T-helper 2 cell treated with Interferon-gamma antibody and Interleukin-4, amounts not matched to agents 100 ng/mL and 5 ng/mL, for 36 hours (primary cell): Measurements from ENCODE around the gene KCNJ10. TPM values are rescaled to one million over a fixed set of nuclear protein-coding genes. Genes with fewer than 3 reads are reported as not detected.
"Not testable (repeated sequence)": the region's sequence is repeated elsewhere in the genome, so short reads cannot be mapped to it uniquely, and the experiment has no call there.

Experiments
- intact Hi-C: fragments of 100-400 bp; cut with micrococcal nuclease; formaldehyde crosslinking; loops from one replicate; pipeline ENCODE4 v1.15.1; 2023
- total RNA-seq: library from RNA; stranded (reverse); gene quantifications from 2 replicates; pipeline ENCODE4 v1.2.3, GENCODE V29; 2022

Gene KCNJ10
- total RNA-seq, 1 donor from 2014 or later: not detected

DNA sequence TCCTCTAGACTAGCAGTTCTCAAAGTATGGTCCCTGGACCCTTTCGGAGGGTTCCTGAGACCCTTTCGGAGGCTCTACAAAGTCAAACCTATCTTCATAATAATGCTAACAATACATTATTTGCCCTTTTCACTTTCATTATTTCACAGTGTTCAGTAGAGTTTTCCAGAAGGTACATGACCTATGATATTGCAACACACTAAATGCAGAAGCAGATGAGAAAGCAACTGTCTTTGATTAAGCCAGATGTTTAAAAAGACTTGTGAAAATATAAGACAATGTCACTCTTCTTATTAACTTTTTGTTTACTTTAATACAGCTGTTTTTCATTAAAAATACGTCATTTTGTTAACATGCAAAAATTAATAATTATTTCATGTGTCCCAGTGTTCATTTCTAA, 5.8 kb downstream of the KCNJ10 start:
- intact Hi-C loops: no loop called here

GRCh38 chr1:160063176-160063575, 6.8 kb downstream of the KCNJ10 start:
- intact Hi-C loops: no loop called here

DNA sequence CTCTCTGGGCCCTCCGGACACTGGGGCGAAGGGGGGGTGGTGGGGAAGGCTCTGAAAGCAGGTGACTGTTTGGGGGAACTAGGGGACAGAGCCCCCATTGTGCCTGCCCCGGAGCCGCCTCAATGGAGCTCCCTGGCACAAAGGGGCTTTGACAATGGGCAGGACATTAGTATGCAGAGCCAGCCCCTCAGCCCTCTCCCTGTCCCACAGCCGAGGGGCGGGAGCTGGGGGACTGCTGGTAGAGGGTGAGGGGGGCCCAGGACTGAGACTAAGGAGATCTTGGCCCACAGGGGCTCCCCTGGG, 7.8 kb downstream of the KCNJ10 start:
- intact Hi-C loops: no loop called here

- intact Hi-C loops: no loop called here
Observed at GRCh38 chr1:160061369-160062229, 8.4 kb downstream of the KCNJ10 start.

DNA sequence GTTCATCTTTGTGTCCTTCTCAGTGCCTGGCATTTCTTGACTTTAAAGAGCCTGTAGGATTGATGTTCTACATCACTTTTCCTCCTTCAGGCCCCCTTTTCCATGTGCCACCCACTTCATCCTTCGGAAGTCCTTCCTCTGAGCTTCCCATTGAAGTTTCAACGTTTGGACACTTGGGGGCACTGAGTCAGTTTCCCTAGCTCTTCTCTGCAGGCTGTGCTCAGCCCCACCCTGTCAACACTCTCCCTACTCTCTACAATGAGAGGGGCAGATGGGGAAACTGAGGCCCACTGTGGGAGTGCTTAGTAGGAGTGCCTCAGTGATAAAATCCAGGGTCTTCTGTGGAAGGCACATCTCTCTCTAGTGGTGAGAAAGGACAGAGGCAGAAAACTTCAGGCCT, 11.9 kb downstream of the KCNJ10 start:
- intact Hi-C loops: no loop called here

DNA sequence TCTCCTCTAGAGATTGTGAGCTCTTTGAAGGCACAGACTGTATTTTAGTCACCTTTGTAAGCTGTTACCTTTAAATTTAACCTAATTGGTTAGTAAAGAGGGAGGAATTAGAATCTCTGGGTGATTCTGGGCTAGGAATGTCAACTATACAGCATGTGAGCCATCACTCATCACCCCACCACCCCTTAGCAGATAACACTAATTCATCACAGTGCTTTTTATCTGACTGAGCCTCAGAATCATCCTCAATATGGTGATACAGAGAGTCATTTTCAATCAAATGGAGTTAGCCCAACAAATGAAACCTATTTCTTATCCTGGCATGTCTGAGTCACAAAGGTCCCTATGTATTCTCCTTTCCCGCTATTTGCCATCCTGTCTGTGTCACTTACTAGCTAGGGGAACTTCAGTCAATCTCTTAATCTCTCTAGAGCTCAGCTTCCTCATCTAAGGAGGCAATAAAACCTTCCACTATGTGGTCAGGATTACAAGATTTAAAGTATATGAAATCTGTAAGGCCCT, 13.3 kb downstream of the KCNJ10 start:
- intact Hi-C loops: no loop called here

DNA sequence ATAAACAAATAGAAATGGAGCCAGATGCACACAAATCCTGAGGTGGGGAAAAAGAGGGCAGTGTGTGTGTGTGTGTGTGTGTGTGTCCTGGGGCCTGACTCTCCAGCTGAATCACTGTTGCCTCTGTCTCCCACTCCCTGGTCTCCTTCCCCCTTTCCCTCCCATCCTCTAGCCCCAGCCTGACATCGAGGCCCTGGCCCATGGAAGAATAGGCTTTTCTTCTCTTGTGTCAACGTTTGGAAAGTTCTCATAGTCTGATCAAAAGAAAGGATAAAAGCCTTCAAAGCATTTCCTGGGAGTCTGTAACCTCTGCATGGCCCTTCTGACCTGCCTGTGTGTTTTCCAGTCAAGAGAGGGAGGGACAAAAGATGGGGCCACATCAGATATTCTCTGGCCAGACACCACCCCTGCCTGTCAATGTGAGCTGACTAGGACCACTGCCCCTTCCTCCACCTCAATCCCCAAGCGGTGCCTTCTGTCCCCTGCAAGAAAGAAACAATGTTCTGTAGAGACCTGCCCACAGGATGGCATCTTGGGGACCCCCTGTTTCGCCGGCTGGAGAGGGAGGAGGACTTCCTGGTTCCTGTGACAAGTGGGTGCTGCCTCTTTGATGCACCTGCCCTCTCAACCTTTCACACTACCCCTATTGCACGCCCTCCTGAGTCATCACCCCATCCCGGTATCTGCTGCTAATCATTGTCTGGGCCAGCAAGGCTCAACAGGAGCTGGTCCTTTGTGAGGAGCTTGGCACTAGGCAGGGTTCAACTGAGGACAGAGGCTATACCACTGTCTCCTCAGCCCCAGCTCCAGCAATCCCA, 16.2 kb downstream of the KCNJ10 start:
- intact Hi-C loops: no loop called here

- intact Hi-C loops: no loop called here
Observed at GRCh38 chr1:160052936-160053335, 17.0 kb downstream of the KCNJ10 start.

GRCh38 chr1:160050619-160051018, 19.3 kb downstream of the KCNJ10 start:
- intact Hi-C loops: no loop called here

DNA sequence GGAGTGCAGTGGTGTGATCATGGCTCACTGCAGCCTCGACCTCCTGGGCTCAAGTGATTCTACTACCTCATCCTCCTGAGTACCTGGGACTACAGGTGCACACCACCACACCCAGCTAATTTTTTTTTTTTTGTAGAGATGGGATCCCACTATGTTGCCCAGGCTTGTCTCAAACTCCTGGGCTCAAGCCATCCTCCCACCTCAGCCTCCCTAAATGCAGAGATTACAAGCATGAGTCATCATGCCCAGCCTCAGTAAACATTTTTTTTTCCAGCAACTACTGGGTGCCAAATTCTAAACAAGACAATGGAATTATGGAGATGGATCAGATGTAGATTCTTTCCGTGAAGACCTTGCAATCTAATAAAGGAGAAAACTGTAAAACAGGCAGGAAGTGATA, 19.8 kb downstream of the KCNJ10 start:
- intact Hi-C loops: not testable (repeated sequence)

- intact Hi-C loops: no loop called here
Observed at GRCh38 chr1:160049101-160049500, 20.9 kb downstream of the KCNJ10 start.

DNA sequence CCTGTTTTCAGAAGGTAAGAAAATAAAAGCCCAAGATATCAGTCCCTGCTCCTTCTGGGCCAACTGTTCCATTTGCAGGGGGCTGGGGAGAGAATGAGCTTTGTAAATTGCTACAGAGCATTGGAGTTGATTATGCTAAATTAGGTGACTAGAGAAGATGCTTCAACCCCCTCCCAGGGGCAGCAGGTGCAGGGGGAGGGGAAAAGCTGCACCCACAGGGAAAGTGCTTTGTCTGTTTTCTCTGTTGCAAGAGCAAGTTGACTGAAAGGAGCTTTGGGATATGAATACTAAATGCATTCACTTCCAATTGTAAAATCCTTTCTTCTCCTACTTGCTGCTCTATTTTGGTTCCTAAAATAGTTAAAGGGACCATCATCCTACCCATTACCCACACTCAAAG, 21.6 kb downstream of the KCNJ10 start:
- intact Hi-C loops: no loop called here

DNA sequence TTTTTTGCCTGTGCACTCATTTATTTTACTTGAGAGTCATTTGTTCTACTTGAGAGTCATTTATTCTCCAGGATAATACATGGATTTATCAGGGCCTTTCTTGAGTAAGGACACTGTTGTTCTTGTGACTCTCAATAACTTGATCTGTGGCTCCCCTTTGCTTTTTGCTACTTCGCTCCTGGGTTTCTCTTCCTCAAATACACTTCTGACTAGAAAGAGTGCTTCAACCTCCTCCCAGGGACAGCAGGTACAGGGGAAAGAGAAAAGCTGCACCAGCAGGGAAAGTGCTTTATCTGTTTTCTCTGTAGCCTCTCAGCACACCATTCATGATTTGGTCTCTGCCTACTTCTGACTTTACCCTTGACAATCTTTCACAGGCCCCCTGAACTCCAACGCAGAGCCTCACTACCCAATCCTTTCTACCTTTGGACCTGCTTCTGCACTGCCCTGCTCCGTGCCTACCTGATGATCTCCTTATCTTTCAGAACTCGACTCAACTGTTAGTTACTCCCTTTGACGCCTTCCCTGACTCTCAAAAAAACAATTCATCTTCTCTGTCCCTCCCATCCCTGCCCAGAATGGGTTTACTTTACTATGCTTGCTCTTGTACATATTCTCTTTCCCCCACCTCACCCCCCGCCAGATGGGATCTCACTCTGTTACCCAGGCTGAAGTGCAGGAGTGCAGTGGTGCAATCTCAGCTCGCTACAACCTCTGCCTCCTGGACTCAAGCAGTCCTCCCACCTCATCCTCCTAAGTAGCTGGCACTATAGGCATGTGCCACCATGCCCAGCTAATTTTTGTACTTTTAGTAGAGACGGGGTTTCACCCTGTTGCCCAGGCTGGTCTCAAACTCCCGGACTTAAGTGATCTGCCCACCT, 22.6 kb downstream of the KCNJ10 start:
- intact Hi-C loops: no loop called here

DNA sequence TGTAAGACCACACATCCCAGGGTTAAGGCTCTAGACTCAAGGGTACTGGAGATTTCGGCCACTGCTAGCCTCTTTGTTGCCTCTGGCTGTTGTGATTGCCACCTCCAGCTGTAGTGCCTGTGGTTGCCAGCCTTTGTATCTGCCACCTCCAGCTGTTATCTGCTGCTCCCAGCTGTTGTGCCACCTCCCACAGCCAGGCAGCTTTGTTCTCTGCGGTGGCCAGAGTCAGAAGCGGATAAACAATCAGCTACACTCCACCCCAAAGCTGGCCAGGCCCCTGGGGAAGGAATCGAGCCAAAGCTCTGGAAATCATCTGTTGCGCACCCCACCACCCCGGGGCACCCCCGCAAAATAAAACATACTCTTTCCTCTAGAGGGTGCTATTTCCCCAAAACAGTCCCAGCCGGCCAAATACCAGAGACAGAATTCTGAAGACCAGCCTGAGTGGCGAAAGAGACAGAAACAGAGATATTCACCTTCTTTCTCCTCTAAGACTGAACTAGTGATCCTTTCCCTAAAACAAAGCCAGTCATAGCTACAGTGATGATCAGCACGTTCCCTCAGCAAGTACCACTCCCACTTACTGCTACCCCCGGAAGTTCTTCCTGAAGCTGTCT, 23.4 kb downstream of the KCNJ10 start:
- intact Hi-C loops: loop anchor here (1.0 kb wide), 2 partner anchors 15 to 38 kb away; partner anchors contain the start of gene PIGM

GRCh38 chr1:160045653-160046052, 24.3 kb downstream of the KCNJ10 start:
- intact Hi-C loops: loop anchor here (1.0 kb wide), 2 partner anchors 14 to 39 kb away; partner anchors contain the start of gene PIGM

DNA sequence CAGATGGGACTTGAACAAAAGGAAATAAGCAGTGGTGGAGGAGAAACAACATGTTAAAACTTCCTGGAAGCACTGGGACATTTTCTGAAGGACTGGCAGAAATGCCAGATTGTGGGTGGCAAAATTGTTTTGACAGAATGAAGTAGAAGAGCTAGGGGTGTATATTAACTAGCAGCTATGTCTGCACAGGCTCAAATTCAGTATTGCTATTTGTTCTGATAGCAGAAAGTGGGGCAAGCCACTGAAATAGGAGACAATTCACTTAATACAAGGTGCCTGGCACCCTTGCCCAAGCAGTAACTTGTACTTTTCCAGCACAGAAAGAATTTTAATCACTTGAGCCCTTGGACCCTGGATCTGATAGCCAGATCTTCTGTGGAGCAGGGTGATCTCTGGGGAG, 26.4 kb downstream of the KCNJ10 start:
- intact Hi-C loops: no loop called here

DNA sequence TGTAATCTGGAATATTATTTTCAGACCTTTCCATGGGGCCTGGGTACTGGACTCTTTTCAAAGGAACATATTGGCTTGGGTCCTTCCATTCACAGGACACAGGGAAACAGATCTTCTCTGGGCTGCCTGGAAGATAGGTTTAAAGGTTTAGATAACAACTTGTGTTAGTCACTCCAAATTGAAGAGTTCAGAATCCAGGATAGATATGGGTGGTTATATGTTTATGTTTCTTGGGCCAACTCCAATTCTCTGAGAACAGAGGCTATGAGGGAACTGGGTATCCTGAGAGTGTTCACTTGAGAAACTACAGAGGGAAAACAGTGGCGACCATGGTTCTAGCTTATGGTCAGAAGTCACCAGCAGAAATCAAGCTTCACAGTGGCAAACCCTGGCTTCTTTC, 29.5 kb downstream of the KCNJ10 start:
- intact Hi-C loops: no loop called here

GRCh38 chr1:160032165-160032820, 37.7 kb downstream of the KCNJ10 start:
- intact Hi-C loops: loop anchor here (5.0 kb wide), 2 partner anchors 65 to 230 kb away; partner anchors contain the start of genes DCAF8 and IGSF8

- intact Hi-C loops: loop anchor here (1.0 to 5.0 kb wide), 5 partner anchors 15 to 251 kb away; partner anchors contain the start of genes DCAF8, DUSP23, IGSF8 and TAGLN2
Observed at GRCh38 chr1:160031365-160032164, 38.4 kb downstream of the KCNJ10 start, which contains the start of gene PIGM. PIGM (minus strand) TSS chr1:160031990; CDS start chr1:160031739, 251 bp downstream.
